OCI-LY7 (cell line): Measurements from ENCODE around the gene C11orf42. TPM values are rescaled to one million over a fixed set of nuclear protein-coding genes. Genes with fewer than 3 reads are reported as not detected.

Experiments
- BruUV-seq: library from RNA; stranded (reverse); fragments of 400-500 nt; replicated peaks from 2 replicates; lab custom pipeline; 2021; lab: Mats Ljungman, UMichigan
- CTCF ChIA-PET: fragments of 300-600 bp; sonication (Branson Sonifier 250); formaldehyde crosslinking; loops from one replicate; lab custom pipeline; 2022; ENCODE audit warnings: antibody characterized with exemption; ENCODE audit not compliant: unreplicated experiment; lab: Charles Lee
- POLR2A ChIA-PET: fragments of 300-600 bp; sonication (Branson Sonifier 250); formaldehyde crosslinking; loops from one replicate; lab custom pipeline; 2022; ENCODE audit warnings: antibody characterized with exemption; lab: Charles Lee
- DNase-seq: peaks from one replicate; pipeline ENCODE4 v3.0.0-alpha.2; 2015; ENCODE audit warnings: low spot score
- H2AFZ ChIP-seq: fragments of 200-600 bp; sonication (generic), shearing (Covaris generic); 2 replicates; pipeline ENCODE4 v1.6.1; 2014; ENCODE audit warnings: mild to moderate bottlenecking, antibody characterized with exemption, low read length, moderate library complexity
- H3K27ac ChIP-seq: fragments of 200-600 bp; sonication (generic); 2 replicates; pipeline ENCODE4 v1.5.1; 2014; ENCODE audit warnings: mixed run types, low read depth, mild to moderate bottlenecking, moderate library complexity, low read length, inconsistent platforms; ENCODE audit not compliant: poor library complexity, severe bottlenecking
- H3K36me3 ChIP-seq: fragments of 200-600 bp; sonication (generic); 2 replicates; pipeline ENCODE4 v1.6.1; 2014; ENCODE audit warnings: mild to moderate bottlenecking, antibody characterized with exemption, low read length, moderate library complexity, mixed read lengths; ENCODE audit not compliant: insufficient read depth
- H3K4me1 ChIP-seq: fragments of 200-600 bp; sonication (generic); 2 replicates; pipeline ENCODE4 v1.5.1; 2014; ENCODE audit warnings: mild to moderate bottlenecking, low read length; ENCODE audit not compliant: insufficient read depth, poor library complexity, severe bottlenecking
- H3K4me2 ChIP-seq: fragments of 200-600 bp; sonication (generic); 2 replicates; pipeline ENCODE4 v1.6.1; 2014; ENCODE audit warnings: mild to moderate bottlenecking, low read length
- H3K4me3 ChIP-seq: fragments of 200-600 bp; sonication (generic); 2 replicates; pipeline ENCODE4 v1.5.1; 2014; ENCODE audit warnings: mild to moderate bottlenecking, low read depth, low read length; ENCODE audit not compliant: poor library complexity, severe bottlenecking
- H3K79me2 ChIP-seq: fragments of 200-600 bp; sonication (generic); 2 replicates; pipeline ENCODE4 v1.6.1; 2016; ENCODE audit warnings: low read depth, mild to moderate bottlenecking, low read length, moderate library complexity, mixed read lengths; ENCODE audit not compliant: insufficient read depth
- H3K9me2 ChIP-seq: fragments of 200-600 bp; sonication (generic); 2 replicates; pipeline ENCODE4 v1.6.1; 2016; ENCODE audit warnings: mild to moderate bottlenecking, low read length, mixed read lengths; ENCODE audit not compliant: insufficient read depth
- H3K9me3 ChIP-seq: fragments of 200-600 bp; sonication (generic); 2 replicates; pipeline ENCODE4 v1.6.1; 2014; ENCODE audit warnings: mild to moderate bottlenecking, mixed run types, low read length, mixed read lengths
- H4K20me1 ChIP-seq: fragments of 200-600 bp; sonication (generic); 2 replicates; pipeline ENCODE4 v1.6.1; 2014; ENCODE audit warnings: mild to moderate bottlenecking, antibody characterized with exemption, low read length, moderate library complexity, mixed read lengths; ENCODE audit not compliant: insufficient read depth
- EZH2phosphoT487 ChIP-seq: fragments of 200-600 bp; sonication (generic); IDR thresholded peaks from 2 replicates; pipeline ENCODE4 v1.6.1; 2018; ENCODE audit warnings: low read depth, borderline replicate concordance, mild to moderate bottlenecking, mixed run types, antibody characterized with exemption, low read length, moderate library complexity, mixed read lengths
- intact Hi-C: fragments of 100-400 bp; cut with micrococcal nuclease; formaldehyde crosslinking; loops from one replicate; pipeline ENCODE4 v1.10.0; 2022; ENCODE audit not compliant: unreplicated experiment
- total RNA-seq, 2 experiments: library from RNA; depleted of rRNA in 1 of 2; stranded (reverse); fragments of >200 nt in 1 of 2; shearing (Covaris generic) in 1 of 2; gene quantifications; 2 replicates each; pipeline ENCODE4 v1.2.3, GENCODE V29; 2014 to 2022
- TF ChIP-seq, protein P1 (sequence below): fragments of 200-600 bp; sonication (generic); conservative IDR thresholded peaks from 2 replicates; pipeline ENCODE4 v1.5.1; 2014; ENCODE audit warnings: mild to moderate bottlenecking, antibody characterized with exemption, low read length, moderate library complexity, mixed read lengths

Gene C11orf42
- total RNA-seq, 2 experiments from 2014 or later, result not detected

GRCh38 chr11:6228520-6228919 lies 23.2 kb downstream of the C11orf42 start:
- Histone ChIP-seq H3K4me2 (no peak overlapping the region), H2AFZ (no peak overlapping the region), H3K9me2 (no peaks in the 10 kb centered on the region), H3K36me3 (peaks cover 9% of the 10 kb centered on the region), H3K9me3 (no peaks in the 10 kb centered on the region), H3K4me3 (no peak overlapping the region), H3K4me1 (peaks cover 13% of the 10 kb centered on the region), H4K20me1 (no peaks in the 10 kb centered on the region; the same call in 1 of the 2 replicates), H3K79me2 (peaks cover 12% of the 10 kb centered on the region; the same call in 1 of the 2 replicates), H3K27ac (no peak overlapping the region)
- ChIA-PET POLR2A (interaction anchor here (0.7 to 1.2 kb wide), 2 partner anchors 45 to 61 kb away, joined by 3 to 4 read pairs; no protein-coding TSS in a partner anchor), CTCF (no interaction called here)
- no peak for DNase-seq
- intact Hi-C loops, result no loop called here
- TF ChIP-seq EZH2phosphoT487, result no peak
- TF ChIP-seq, protein P1, sequence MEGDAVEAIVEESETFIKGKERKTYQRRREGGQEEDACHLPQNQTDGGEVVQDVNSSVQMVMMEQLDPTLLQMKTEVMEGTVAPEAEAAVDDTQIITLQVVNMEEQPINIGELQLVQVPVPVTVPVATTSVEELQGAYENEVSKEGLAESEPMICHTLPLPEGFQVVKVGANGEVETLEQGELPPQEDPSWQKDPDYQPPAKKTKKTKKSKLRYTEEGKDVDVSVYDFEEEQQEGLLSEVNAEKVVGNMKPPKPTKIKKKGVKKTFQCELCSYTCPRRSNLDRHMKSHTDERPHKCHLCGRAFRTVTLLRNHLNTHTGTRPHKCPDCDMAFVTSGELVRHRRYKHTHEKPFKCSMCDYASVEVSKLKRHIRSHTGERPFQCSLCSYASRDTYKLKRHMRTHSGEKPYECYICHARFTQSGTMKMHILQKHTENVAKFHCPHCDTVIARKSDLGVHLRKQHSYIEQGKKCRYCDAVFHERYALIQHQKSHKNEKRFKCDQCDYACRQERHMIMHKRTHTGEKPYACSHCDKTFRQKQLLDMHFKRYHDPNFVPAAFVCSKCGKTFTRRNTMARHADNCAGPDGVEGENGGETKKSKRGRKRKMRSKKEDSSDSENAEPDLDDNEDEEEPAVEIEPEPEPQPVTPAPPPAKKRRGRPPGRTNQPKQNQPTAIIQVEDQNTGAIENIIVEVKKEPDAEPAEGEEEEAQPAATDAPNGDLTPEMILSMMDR, result no peak
- no TSS peak for BruUV-seq

- peak; percentile 10 for DNase-seq
- no peak overlapping the region for H2AFZ ChIP-seq
- no peaks in the 10 kb centered on the region; the same call in 1 of the 2 replicates for H4K20me1 ChIP-seq
- H3K4me3 ChIP-seq, result no peak overlapping the region
- no TSS peak for BruUV-seq
- ChIA-PET POLR2A (interaction anchor here (0.7 to 1.2 kb wide), 4 partner anchors 10 to 61 kb away, joined by 3 to 7 read pairs (median 4); no protein-coding TSS in a partner anchor), CTCF (interaction anchor here (0.7 kb wide), 1 partner anchor 11 kb away, joined by 4 read pairs; no protein-coding TSS in a partner anchor)
- H3K36me3 ChIP-seq, result no peaks in the 10 kb centered on the region; the same call in 1 of the 2 replicates
- TF ChIP-seq, protein P1, result no peak
- TF ChIP-seq EZH2phosphoT487, result no peak
- peaks cover 18% of the 10 kb centered on the region for H3K4me1 ChIP-seq
- H3K9me2 ChIP-seq, result no peaks in the 10 kb centered on the region
- H3K27ac ChIP-seq, result no peak overlapping the region
- H3K9me3 ChIP-seq, result no peaks in the 10 kb centered on the region
- H3K79me2 ChIP-seq, result peaks cover 19% of the 10 kb centered on the region; the same call in 1 of the 2 replicates
- H3K4me2 ChIP-seq, result no peak overlapping the region
- intact Hi-C loops, result loop anchor here (10.0 kb wide), 3 partner anchors 455 to 695 kb away; partner anchors contain the start of genes MRPL17, OR2D3, TRIM22 and TRIM5
Measured at GRCh38 chr11:6229911-6230310, 24.6 kb downstream of the C11orf42 start.

GRCh38 chr11:6232899-6233298 lies 27.5 kb downstream of the C11orf42 start:
- Histone ChIP-seq H3K79me2 (peaks cover 19% of the 10 kb centered on the region; the same call in 1 of the 2 replicates), H4K20me1 (no peaks in the 10 kb centered on the region; the same call in 1 of the 2 replicates), H3K27ac (no peak overlapping the region), H3K4me3 (no peak overlapping the region), H3K36me3 (no peaks in the 10 kb centered on the region; the same call in 1 of the 2 replicates), H3K9me3 (no peaks in the 10 kb centered on the region), H3K4me2 (peak overlapping the region; percentile 88), H3K9me2 (no peaks in the 10 kb centered on the region), H3K4me1 (peaks cover 18% of the 10 kb centered on the region), H2AFZ (no peak overlapping the region)
- no TSS peak for BruUV-seq
- DNase-seq, result no peak
- intact Hi-C loops, result loop anchor here (10.0 kb wide), 3 partner anchors 452 to 692 kb away; partner anchors contain the start of genes MRPL17, OR2D3, TRIM22 and TRIM5
- ChIA-PET POLR2A (interaction anchor here (0.7 to 2.1 kb wide), 5 partner anchors 9 to 158 kb away, joined by 3 to 6 read pairs (median 5); no protein-coding TSS in a partner anchor), CTCF (no interaction called here)
- TF ChIP-seq EZH2phosphoT487, result no peak
- TF ChIP-seq, protein P1, result no peak
